HK-2 (cell line): ENCODE measurements around the gene DGCR6.
"Not testable (repeated sequence)": the region's sequence is repeated elsewhere in the genome, so short reads cannot be mapped to it uniquely, and the experiment has no call there.

Experiments
- DNase-seq: peaks from one replicate; pipeline ENCODE4 v3.0.0-alpha.2; 2018; ENCODE audit not compliant: unreplicated experiment

Gene DGCR6

GRCh38 chr22:18905540-18906409, at the start of gene DGCR6:
DGCR6 (plus strand) TSS chr22:18906320; CDS start chr22:18906375, 55 bp downstream.
- DNase-seq, result no peak

- DNase-seq, result not testable (repeated sequence)
These were observed 46.8 kb upstream of the DGCR6 start for GRCh38 chr22:18859314-18859713.

- not testable (repeated sequence) for DNase-seq
These were observed 24.9 kb upstream of the DGCR6 start for GRCh38 chr22:18881260-18881659.

GRCh38 chr22:18884465-18884864, 21.7 kb upstream of the DGCR6 start:
- DNase-seq, result not testable (repeated sequence)

- DNase-seq, result no peak
These were observed 18.0 kb upstream of the DGCR6 start for GRCh38 chr22:18888115-18888514.

GRCh38 chr22:18890510-18891192, 15.5 kb upstream of the DGCR6 start:
- not testable (repeated sequence) for DNase-seq

- not testable (repeated sequence) for DNase-seq
These were observed 12.3 kb upstream of the DGCR6 start for GRCh38 chr22:18893775-18894174.

- DNase-seq, result not testable (repeated sequence)
These were observed 10.0 kb upstream of the DGCR6 start for GRCh38 chr22:18896037-18896657.

GRCh38 chr22:18906410-18906745, 258 bp downstream of the DGCR6 start:
- not testable (repeated sequence) for DNase-seq

- no peak for DNase-seq
These were observed 776 bp downstream of the DGCR6 start for GRCh38 chr22:18906896-18907295.

GRCh38 chr22:18909556-18909955, 3.4 kb downstream of the DGCR6 start:
- no peak for DNase-seq

GRCh38 chr22:18911535-18911934, 5.4 kb downstream of the DGCR6 start:
- DNase-seq, result not testable (repeated sequence)

GRCh38 chr22:18912264-18912946, 6.3 kb downstream of the DGCR6 start:
- DNase-seq, result not testable (repeated sequence)

- DNase-seq, result not testable (repeated sequence)
These were observed 8.4 kb downstream of the DGCR6 start for GRCh38 chr22:18914558-18914957.

- DNase-seq, result not testable (repeated sequence)
These were observed 9.4 kb downstream of the DGCR6 start for GRCh38 chr22:18915550-18915949.

GRCh38 chr22:18917818-18918217, 11.7 kb downstream of the DGCR6 start:
- not testable (repeated sequence) for DNase-seq

GRCh38 chr22:18920257-18920902, 14.3 kb downstream of the DGCR6 start:
- not testable (repeated sequence) for DNase-seq

GRCh38 chr22:18925368-18926064, 19.4 kb downstream of the DGCR6 start:
- DNase-seq, result no peak

- no peak for DNase-seq
These were observed 20.9 kb downstream of the DGCR6 start for GRCh38 chr22:18927020-18927419.

GRCh38 chr22:18927573-18927972, 21.5 kb downstream of the DGCR6 start:
- DNase-seq, result no peak

GRCh38 chr22:18929459-18929858, 23.3 kb downstream of the DGCR6 start:
- no peak for DNase-seq
